Fibroblast of lung (primary cell): ENCODE data around the gene PDC. TPM values are rescaled to one million over a fixed set of nuclear protein-coding genes. Genes with fewer than 3 reads are reported as not detected.

Experiments used
- polyA plus RNA-seq, 2 donors: library from polyadenylated mRNA; depleted of rRNA in 1 of 2; stranded (reverse) in 1 of 2; unstranded in 1 of 2; fragments of >200 nt; gene quantifications; 2 replicates each; pipeline ENCODE4 v1.2.1, GENCODE V29; 2011 to 2012; ENCODE audit warnings: missing spikeins in 1 of 2
- total RNA-seq: library from RNA; depleted of rRNA; stranded (reverse); fragments of >200 nt; gene quantifications from 2 replicates; pipeline ENCODE4 v1.2.1, GENCODE V29; 2014

PDC gene
- total and polyA plus RNA-seq, 2 donors (not counting 1 experiment from before 2014, with no cell fraction given), result not detected

Other genes starting within 250 kb of the PDC start
- under 0.01 TPM in 1 of 2 replicates, not detected in the other for gene PRG4, start 164.8 kb downstream of the PDC start, total RNA-seq
- 0.02 and 0.06 TPM in 2 replicates for gene PRG4, start 164.8 kb downstream of the PDC start, polyA plus RNA-seq
- gene TPR, start 85.9 kb downstream of the PDC start, total RNA-seq, result 44.4 and 65.1 TPM in 2 replicates
- 35.3 and 37.4 TPM in 2 replicates for gene TPR, start 85.9 kb downstream of the PDC start, polyA plus RNA-seq
- gene ODR4, start 85.3 kb downstream of the PDC start, total RNA-seq, result 13.7 and 23.9 TPM in 2 replicates
- gene ODR4, start 85.3 kb downstream of the PDC start, polyA plus RNA-seq, result 9.7 and 13.0 TPM in 2 replicates
- gene PTGS2, start 219.3 kb upstream of the PDC start, total RNA-seq, result 1.3 and 3.3 TPM in 2 replicates
- gene PTGS2, start 219.3 kb upstream of the PDC start, polyA plus RNA-seq, result 3.1 and 5.2 TPM in 2 replicates